Measurements from ENCODE around the gene PSMG2.

PSMG2 gene

GRCh38 chr18:12766986-12767433 lies 64.2 kb downstream of the PSMG2 start:
- no peak for DNase-seq (ENCODE audit: low spot score)

- DNase-seq (ENCODE audit: low spot score): no peak
Observed at GRCh38 chr18:12767580-12768155, 64.8 kb downstream of the PSMG2 start.

GRCh38 chr18:12768625-12769024 lies 65.8 kb downstream of the PSMG2 start:
- DNase-seq (ENCODE audit: low spot score): no peak

GRCh38 chr18:12769136-12769535 lies 66.3 kb downstream of the PSMG2 start:
- DNase-seq (ENCODE audit: low spot score): no peak

GRCh38 chr18:12769644-12770440 lies 67.0 kb downstream of the PSMG2 start:
- no peak for DNase-seq (ENCODE audit: low spot score)

GRCh38 chr18:12770469-12771219 lies 67.8 kb downstream of the PSMG2 start:
- no peak for DNase-seq (ENCODE audit: low spot score)

GRCh38 chr18:12772111-12772510 lies 69.3 kb downstream of the PSMG2 start:
- no peak for DNase-seq (ENCODE audit: low spot score)

- DNase-seq (ENCODE audit: low spot score): no peak
Observed at GRCh38 chr18:12773369-12773768, 70.5 kb downstream of the PSMG2 start.

GRCh38 chr18:12774982-12775381 lies 72.1 kb downstream of the PSMG2 start:
- DNase-seq (ENCODE audit: low spot score): peak; percentile 21
